Mucosa of descending colon (tissue), 3 donors: ENCODE results near the gene ZBTB20. TPM values are rescaled to one million over a fixed set of nuclear protein-coding genes. Genes with fewer than 3 reads are reported as not detected.

Experiments used
- ATAC-seq: fragments of 200-7000 bp; cut with Tn5 transposase; one replicate; pipeline ENCODE4 v1.9.1; 2020; ENCODE audit warnings: mild to moderate bottlenecking, moderate library complexity
- DNase-seq, 3 donors: peaks; one replicate each; pipeline ENCODE4 v3.0.0-alpha.2; 2020
- H3K36me3 ChIP-seq: fragments of 200-600 bp; one replicate; pipeline ENCODE4 v1.8.0; 2021; ENCODE audit warnings: low read depth, mild to moderate bottlenecking
- H3K4me1 ChIP-seq: fragments of 200-600 bp; one replicate; pipeline ENCODE4 v1.8.0; 2021; ENCODE audit warnings: low read depth, mild to moderate bottlenecking
- H3K4me3 ChIP-seq: fragments of 200-600 bp; one replicate; pipeline ENCODE4 v1.8.0; 2021; ENCODE audit warnings: mild to moderate bottlenecking
- H3K9me3 ChIP-seq: fragments of 200-600 bp; one replicate; pipeline ENCODE4 v1.8.0; 2021; ENCODE audit warnings: mild to moderate bottlenecking
- CTCF ChIP-seq: fragments of 200-600 bp; IDR thresholded peaks from one replicate; pipeline ENCODE4 v1.8.0; 2022; ENCODE audit warnings: antibody characterized with exemption, mild to moderate bottlenecking
- intact Hi-C, 2 donors: fragments of 100-400 bp; cut with DNase I in 1 of 2; cut with micrococcal nuclease in 1 of 2; formaldehyde crosslinking; loops; one replicate each; pipeline versions ENCODE4 v1.11.0 to v1.11.1; 2022; cut with DNase I, micrococcal nuclease
- total RNA-seq, 3 donors: library from RNA; stranded (reverse); fragmentation: NEBNext Ultra II Directional in 2 of 3; extraction: Animal tissue kit (Norgen Biotek cat#: 25700) in 2 of 3; gene quantifications; one replicate each; pipeline versions ENCODE4 v1.2.1 to v1.2.4, GENCODE V29; 2021 to 2023
- donor health status: DM: no; HTN: no; CAD: no; lungs with moderate emphysema.
- donor health status: DM: no; HTN: no; CAD: no.
- donor health status: DM: no; HTN: yes; CAD: no.

Gene ZBTB20
- total RNA-seq, 3 donors from 2014 or later, result 30.6 to 85.6 (median 37.3) TPM

GRCh38 chr3:114447545-114447944, 699.5 kb downstream of the ZBTB20 start:
- intact Hi-C loops, result no loop called here
- Histone ChIP-seq H3K4me1 (no peaks in the 10 kb centered on the region), H3K9me3 (no peaks in the 10 kb centered on the region), H3K36me3 (no peaks in the 10 kb centered on the region), H3K4me3 (no peak overlapping the region)
- ATAC-seq, result no peak
- no peak for TF ChIP-seq CTCF
- no peak for DNase-seq

DNA sequence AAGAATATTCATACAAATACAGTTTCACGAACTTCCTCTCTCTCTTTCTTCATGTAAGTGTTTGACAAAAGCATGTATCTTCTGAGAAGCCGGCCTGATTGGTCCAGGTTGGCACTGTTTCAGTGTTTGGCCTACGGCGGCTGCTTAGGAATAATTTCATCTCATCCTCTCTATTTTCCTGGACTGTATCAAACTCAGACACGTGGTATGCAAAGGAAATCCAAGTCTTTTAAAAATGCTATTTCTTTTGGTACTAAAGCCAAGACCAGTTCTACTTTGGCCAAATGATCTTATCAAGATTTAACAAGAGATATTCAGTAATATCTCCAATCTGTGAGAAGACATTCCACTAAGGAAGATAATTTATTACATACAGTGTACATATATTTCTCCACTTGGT, 700.5 kb downstream of the ZBTB20 start:
- ATAC-seq (no peak), DNase-seq (no peak)
- H3K9me3 ChIP-seq, result no peaks in the 10 kb centered on the region
- TF ChIP-seq CTCF, result no peak
- no peak overlapping the region for H3K4me3 ChIP-seq
- no peaks in the 10 kb centered on the region for H3K4me1 ChIP-seq
- H3K36me3 ChIP-seq, result no peaks in the 10 kb centered on the region
- intact Hi-C loops, result no loop called here

DNA sequence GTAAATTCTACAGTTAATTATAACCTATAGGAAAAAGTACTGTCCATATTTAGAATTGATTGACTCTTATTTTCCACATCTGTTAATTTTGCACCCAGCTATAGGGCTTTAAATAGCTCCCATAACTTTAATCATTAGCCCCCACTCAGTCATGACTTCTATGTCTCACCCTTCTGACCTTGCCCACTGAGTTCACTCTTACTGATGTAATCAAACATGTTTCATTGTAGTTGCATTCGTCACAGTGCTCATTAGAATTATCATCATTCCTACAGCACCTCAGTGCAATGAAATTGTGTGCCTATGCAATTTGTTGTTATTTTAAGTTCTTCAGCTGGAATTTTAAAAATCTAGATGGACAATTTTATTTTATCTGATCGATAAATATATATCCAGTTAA, 701.9 kb downstream of the ZBTB20 start:
- DNase-seq (no peak), ATAC-seq (no peak)
- Histone ChIP-seq H3K9me3 (no peaks in the 10 kb centered on the region), H3K36me3 (no peaks in the 10 kb centered on the region), H3K4me3 (no peak overlapping the region), H3K4me1 (no peaks in the 10 kb centered on the region)
- intact Hi-C loops, result no loop called here
- TF ChIP-seq CTCF, result no peak

DNA sequence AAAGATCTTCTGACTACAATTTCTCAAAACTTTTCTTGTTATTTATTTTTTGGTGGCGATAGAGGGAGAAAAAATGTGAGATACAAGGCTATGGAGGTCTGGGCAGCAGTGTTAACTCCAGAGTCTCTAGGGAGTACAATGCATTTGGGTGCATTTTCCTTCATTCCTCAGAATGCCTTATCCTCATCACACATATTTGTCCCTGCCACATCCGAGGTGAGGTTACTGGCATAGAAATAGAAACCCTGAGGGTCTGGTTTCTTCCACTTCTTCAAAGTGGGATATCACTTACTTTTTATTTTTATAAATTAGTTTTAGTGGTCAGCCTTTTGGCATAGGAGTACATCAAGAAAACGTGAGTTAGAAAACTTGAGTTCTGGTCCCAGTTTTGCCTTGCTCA, 702.9 kb downstream of the ZBTB20 start:
- no peak for TF ChIP-seq CTCF
- intact Hi-C loops, result no loop called here
- DNase-seq, result no peak
- ATAC-seq, result no peak
- Histone ChIP-seq H3K4me3 (no peak overlapping the region), H3K36me3 (no peaks in the 10 kb centered on the region), H3K9me3 (no peaks in the 10 kb centered on the region), H3K4me1 (no peaks in the 10 kb centered on the region)

- Histone ChIP-seq H3K4me1 (no peaks in the 10 kb centered on the region), H3K4me3 (no peak overlapping the region), H3K36me3 (no peaks in the 10 kb centered on the region), H3K9me3 (no peaks in the 10 kb centered on the region)
- DNase-seq (no peak), ATAC-seq (no peak)
- no peak for TF ChIP-seq CTCF
- intact Hi-C loops, result no loop called here
Observed at GRCh38 chr3:114442246-114442645, 704.8 kb downstream of the ZBTB20 start.

DNA sequence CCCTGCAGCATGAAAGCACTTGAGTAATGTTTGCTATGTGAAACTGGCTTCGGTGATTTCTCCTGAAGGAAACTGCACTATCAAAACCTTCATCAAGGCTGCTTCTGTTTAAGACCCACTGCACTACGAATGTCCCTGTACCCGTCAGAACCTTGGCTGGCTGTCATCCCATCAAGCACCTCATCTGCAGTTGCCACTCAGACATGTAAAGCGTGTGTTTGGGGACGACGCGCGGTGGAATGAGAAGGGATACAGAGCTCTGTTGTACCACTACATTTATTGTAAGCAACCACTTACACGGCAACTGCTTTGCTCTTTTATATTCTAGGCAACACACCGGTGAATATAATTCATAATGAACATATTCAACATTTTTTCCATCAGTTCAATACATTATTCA, 705.7 kb downstream of the ZBTB20 start:
- Histone ChIP-seq H3K9me3 (no peaks in the 10 kb centered on the region), H3K4me1 (no peaks in the 10 kb centered on the region), H3K36me3 (no peaks in the 10 kb centered on the region), H3K4me3 (no peak overlapping the region)
- DNase-seq (no peak), ATAC-seq (no peak)
- TF ChIP-seq CTCF, result no peak
- intact Hi-C loops, result no loop called here
